Peyer's patch (tissue), 4 donors: ENCODE data around the gene CORIN.

Source experiments
- POLR2A ChIP-seq, 2 donors: fragments of 450-650 bp; IDR thresholded peaks; one replicate each; pipeline ENCODE4 v1.5.1; 2017; ENCODE audit warnings: antibody characterized with exemption in 2 of 2, mild to moderate bottlenecking in 2 of 2, moderate library complexity in 2 of 2
- TF ChIP-seq, protein P1 (sequence below), 6 experiments: fragments of 450-650 bp in 4 of 6; fragments of 200-600 bp in 2 of 6; sonication (generic) in 1 of 6; IDR thresholded peaks; one replicate each; pipeline ENCODE4 v1.5.1; 2017 to 2019; ENCODE audit warnings: antibody characterized with exemption in 6 of 6, mild to moderate bottlenecking in 3 of 6, moderate library complexity in 1 of 6

DNA sequence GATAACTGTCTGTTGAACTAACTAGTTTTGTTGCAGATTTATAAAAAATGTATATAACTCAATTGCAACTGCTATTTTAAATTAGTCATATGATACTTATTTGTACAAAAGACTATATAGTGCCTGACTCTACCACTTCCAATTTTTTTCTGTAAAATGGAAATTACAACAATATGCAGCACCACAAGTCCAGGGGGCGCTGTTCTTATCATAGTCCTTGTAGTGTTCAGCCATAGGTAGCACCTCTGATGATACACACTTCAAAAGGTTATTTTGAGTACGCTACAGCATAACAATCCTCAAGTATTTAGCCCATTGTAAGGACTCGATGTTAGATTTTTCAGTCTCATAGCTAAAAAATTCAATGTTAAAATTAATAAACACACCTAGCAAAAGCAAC lies 174.9 kb downstream of the CORIN start:
- no peak for TF ChIP-seq POLR2A (IDR thresholded peaks at IDR 0.05)
- TF ChIP-seq, protein P1, sequence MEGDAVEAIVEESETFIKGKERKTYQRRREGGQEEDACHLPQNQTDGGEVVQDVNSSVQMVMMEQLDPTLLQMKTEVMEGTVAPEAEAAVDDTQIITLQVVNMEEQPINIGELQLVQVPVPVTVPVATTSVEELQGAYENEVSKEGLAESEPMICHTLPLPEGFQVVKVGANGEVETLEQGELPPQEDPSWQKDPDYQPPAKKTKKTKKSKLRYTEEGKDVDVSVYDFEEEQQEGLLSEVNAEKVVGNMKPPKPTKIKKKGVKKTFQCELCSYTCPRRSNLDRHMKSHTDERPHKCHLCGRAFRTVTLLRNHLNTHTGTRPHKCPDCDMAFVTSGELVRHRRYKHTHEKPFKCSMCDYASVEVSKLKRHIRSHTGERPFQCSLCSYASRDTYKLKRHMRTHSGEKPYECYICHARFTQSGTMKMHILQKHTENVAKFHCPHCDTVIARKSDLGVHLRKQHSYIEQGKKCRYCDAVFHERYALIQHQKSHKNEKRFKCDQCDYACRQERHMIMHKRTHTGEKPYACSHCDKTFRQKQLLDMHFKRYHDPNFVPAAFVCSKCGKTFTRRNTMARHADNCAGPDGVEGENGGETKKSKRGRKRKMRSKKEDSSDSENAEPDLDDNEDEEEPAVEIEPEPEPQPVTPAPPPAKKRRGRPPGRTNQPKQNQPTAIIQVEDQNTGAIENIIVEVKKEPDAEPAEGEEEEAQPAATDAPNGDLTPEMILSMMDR (IDR thresholded peaks at IDR 0.05), result peak in 2 of 6 experiments; percentile 6 to 7
